Measurements from ENCODE around the gene NF1.

The NF1 gene

DNA sequence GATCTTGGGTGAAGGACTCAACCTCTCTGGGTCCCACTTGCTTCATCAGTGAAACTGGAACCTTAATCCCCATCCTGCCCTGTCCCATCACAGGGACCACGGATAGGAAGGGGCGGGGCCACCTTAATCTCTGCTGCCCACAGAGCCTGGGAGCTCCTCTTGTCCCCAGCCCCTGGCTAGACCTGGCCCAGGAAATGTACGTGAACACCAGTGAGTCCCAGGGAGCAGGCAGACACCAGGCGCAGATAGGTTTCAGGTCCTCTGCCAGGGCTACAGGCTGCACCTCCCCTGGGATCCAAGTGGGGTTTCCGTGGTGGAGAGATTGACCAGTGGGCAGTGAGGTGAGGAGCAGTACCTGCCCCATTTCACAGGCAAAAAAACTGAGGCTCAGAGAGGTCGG lies 317.7 kb downstream of the NF1 start:
- no peak for DNase-seq

DNA sequence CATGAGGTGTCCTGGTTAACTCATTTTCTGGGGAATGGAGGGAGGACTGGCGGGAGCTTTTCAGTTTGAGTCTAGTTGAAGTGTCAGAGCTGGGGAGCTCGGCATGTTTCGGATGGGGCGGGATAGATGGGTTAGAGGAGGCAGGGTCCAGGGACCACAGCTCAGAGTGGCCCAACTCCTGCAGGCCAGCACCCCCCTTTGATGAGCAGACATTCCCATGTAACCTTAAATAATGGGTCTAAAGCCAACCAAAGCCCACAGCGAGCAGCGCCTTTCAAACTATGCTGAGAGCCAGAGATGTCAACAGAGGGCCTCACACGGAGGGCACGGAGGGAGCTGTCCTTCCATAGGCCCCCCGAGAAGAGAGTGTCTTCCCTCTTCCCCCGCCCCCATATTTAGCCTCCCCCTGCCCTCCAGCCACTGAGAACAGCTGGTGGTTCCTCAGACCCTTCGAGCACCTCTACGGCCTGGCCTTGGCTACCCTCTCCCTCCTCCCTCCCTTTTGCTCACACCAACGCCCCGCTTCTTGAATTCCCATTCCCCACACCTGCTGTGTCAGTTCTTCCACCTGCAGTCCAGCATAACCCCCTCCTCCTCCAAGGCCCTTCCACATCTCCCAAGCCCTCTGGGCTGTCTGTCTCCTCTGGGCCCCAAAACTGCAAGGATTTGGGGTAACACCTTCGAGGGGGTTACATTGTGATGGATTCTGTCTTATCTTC lies 318.5 kb downstream of the NF1 start:
- DNase-seq, result no peak

DNA sequence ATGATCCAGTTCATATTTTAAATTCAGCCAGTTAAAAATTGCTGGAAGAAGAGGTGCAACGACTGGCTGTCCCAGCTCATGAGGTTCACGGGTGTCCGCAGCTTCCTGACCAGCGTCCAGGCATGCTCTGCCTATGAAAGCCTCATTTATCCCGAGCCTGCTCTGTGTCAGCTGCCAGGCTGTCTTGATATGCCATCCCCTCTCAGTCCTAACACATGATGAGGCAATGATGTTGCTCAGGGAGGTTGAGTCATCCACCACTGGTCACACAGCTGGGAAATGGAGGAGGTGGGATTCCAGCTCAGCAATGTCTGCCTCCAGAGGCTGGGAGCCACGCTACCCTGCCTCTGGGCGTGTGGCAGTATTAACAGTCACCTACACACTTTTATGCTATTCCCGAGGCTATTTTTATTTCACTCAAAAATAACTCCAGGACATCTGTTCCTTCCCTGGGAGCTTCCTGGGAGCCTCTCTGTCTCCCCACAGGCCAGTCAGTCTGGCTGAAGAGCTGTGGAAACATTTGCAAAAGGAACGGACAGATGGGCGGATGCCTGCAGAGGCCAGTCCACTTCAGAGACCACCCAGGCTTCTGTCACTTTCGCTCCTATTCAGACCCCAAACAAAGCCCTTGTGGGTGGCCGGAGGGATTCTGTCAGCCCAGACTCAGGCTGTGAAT lies 319.2 kb downstream of the NF1 start:
- no peak for DNase-seq

DNA sequence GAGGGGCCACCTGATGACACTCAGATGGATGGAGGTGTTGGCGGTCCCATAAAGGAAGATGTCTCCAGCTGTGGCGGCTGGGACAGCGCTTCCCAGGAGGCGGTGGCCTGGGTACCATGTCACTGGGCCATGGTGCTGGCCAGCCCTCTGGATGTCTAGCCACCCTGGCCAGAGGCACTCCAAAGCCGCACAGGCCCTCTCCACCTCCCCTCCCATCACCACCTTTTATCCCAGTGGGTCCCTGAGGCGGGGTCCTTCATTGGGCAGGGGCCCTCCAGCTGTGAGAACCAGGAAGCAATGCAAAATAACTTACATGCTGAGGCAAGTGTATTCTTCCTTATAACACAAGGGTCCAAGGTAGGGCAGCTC lies 319.8 kb downstream of the NF1 start:
- no peak for DNase-seq

DNA sequence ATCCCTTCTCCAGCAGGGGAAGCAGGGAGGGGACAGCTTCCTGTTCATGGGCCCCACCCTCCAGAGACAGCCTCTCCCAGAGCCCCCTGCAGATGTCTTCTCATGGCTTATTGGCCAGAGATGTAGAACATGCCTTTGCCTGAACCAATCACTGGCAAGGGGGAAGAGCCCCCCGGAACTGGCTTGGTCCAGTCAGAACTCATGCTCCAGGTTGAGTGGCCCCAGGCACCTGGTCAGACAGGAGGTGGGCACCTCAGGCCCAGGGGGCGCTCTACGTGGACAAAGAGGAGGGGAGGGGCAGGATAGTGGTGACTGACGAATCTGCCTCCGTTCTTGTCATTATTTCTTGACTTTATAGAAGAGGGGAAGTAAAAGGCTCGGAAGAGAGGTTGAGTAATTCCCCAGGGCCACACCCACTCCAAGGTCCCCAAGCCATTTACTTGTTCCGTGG lies 320.3 kb downstream of the NF1 start:
- DNase-seq, result peak; percentile 73

DNA sequence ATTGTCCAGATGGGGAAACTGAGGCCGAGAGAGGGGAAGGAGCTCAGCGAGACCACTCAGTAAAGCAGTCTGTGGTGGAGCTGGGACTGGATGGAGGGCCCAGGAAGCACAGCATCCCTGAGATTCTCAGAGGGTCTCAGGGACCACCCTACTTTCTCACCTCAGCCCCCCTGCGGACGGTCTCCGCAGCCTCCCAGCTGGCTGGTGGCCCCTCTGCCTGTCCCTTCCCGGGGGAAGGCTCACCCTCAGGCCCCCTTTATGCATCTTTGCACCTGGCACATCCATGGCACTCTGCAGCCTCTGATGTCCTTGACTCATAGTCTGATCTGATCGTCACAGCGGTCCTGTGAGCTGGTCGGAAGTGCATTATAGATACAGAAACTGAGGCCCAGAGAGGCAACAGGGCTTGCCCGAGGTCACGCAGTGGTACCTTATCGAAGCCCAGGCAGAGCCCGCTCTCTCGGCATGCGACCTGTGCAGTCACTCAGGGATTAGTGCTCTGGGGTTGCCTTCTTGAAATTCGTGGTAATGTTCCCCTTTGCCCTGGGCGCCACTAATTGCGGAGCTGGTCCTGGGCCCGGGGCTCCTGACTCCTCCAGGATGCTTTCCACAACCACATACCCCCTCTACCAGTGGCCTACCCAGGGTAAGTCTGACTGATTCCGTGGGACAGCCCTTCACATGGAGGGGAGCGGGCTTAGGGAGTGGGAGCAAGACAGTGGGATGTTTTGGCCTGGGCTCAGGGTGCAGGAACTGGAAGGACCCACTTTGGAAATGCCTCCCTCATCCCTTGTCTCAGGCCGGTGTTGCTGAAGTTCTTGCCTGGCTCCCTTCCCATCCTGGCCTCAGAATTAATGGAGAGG lies 321.1 kb downstream of the NF1 start:
- no peak for DNase-seq

DNA sequence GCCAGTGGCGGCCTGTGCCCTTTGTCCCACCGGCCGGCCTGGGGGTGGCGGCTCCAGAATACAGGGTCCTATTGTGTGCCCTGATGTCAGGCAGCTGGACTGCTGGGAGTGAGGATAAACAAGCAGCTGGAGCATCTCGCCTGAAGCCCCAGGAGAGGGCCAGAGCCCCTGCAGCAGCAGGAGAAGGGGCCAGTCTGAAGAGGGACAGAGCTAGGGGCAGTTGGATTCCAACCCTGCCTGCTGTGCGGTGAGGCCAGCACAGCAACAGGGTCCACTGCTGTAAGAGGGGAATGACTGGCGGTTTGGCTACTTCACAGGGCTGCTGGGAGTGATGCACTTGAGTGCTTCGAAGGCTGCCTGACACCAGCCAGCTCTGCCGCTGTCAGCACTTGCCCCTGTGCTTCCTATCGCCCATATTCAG lies 321.7 kb downstream of the NF1 start:
- no peak for DNase-seq

DNA sequence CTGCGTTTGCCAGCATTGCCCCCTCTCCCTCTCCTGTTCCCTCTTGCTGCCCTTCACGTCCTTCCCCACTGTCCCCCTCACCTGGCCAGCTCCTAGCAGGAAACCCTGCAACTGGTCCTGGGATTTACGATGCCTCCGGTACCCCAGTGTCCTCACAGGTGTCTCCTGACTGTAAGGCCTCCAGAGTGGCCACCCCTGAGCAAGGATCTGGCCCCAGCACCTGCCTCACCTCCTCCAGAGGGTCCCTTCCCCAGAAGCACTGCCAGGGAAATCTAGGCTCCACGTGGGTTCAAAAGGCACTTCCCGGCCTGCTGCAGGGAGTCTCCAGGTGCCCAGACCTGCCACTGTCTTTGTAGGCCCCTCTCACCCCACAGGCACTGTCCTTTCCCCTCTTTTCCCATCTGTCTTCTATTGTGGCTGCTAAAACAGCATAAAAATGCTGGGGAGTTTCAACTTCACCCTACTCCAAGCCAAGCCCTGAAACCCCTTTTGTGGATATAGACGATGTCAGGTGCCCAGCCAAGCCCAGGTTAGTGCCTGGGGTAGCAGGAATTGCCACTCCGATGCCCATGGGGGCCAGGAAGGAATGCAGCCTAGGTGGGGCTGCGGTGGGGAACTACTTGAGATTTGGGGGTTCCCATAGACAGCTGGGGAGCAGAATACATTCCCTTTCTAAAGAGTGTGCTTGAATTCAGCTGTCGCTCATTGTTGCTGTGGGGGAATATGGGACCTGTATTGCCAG lies 322.4 kb downstream of the NF1 start:
- DNase-seq, result no peak

DNA sequence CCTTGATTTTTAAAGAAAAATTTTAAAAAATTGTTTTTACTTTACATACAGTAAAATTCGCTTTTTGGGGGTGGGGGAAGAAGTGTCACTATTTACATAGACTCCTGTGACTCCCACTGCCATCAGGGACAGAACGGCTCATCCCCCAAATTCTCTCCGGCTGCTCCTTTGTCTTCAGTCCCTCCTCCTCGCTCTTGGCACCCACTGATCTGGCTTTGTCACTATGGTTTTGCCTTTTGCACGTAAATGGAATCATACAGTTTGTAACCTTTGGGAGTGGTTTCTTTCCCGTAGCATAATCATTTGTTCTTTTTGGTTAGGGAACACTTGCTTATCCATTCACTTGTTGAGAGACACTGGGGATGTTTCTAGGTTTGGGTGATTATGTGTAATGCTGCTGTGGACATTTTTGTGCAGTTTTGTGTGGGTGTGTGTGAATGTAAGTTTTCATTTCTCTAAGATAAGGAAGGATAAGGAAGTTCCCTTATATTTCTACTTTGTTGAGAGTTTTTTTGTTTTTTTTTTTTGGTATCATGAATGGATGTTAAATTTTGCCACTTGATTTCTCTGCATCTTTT lies 324.1 kb downstream of the NF1 start:
- no peak for DNase-seq

DNA sequence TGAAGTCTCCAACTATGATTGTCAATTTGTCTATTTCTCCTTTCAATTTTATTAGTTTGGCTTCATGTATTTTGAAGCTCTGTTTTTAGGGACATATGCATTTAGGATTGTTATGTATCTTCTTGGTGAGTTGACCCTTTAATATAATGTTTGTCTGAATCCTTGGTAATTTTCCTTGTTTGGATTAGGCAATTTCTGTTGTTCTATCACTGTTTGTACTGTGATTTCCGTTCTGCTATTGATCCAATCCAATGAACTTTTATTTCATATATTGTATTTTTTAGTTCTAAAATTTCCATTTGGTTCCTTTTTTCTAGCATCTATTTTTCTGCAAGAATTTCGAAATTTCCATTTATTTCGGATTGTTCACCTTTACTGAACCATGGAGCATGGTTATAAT lies 327.7 kb downstream of the NF1 start:
- DNase-seq, result no peak

DNA sequence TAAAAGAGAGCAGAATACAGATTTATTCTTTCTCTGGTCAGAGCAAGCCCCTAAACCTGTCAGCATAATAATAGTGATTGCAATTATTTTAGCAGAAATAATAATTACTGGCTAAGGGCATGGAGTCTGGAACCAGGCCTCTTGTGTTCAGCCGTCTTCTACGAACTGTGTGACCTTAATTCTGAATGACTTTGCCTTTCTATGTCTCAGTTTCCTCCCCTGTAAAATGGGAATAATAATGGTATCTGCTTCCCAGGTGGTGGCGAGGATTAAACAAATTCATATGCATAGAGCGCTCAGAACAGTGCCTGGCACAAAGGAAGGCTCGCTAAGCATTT lies 330.1 kb downstream of the NF1 start:
- DNase-seq, result no peak

DNA sequence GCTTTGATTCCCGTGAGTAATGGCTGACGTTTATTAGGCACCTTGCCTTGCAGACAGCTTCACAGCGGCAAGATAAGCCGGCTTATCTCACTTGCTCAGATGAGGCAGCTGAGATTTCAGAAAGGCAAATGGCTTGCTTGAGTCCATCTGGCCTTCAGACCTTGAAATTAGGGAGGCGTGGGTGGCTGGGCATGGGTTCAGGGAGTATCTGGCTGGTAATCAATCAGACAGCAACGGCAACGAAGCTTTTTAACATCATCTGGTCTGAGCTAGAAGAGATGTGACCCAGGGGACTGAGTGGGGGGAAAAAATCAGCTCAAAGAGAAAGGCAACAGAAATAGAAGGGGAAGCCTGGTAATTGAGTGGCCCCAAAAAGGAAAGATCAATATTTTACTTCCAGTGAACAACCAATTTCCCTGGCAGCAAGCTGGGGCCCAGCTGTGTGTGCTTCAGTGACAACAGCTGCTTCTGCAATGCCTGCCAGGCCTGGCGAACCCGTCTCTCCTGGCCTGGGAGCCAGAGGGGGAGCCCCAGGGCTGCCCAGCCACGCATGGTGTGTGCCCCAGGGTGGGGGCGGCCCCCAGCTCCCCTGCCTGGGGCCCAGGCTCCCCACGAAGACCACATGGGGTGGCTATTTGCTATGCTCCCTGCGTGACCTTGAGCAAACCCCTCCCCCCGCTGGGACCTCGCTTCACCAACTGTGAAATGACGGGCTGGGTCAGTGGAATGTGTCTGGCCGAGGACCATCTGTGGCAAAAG lies 330.7 kb downstream of the NF1 start:
- peak; percentile 19 for DNase-seq
